OCI-LY1 (cell line): ENCODE data around the gene IZUMO4.

ENCODE experiments used
- EZH2 ChIP-seq: fragments of 200-600 bp; sonication (generic), shearing (Covaris generic); IDR thresholded peaks from 2 replicates; pipeline ENCODE4 v1.8.0; 2017; ENCODE audit warnings: borderline replicate concordance, mixed run types, mild to moderate bottlenecking, antibody characterized with exemption, low read length, moderate library complexity, mixed read lengths
- TF ChIP-seq, protein P1 (sequence below): fragments of 200-600 bp; sonication (generic), shearing (Covaris generic); IDR thresholded peaks from 2 replicates; pipeline ENCODE4 v1.5.1; 2017; ENCODE audit warnings: mild to moderate bottlenecking, antibody characterized with exemption, low read length, moderate library complexity, mixed read lengths

DNA sequence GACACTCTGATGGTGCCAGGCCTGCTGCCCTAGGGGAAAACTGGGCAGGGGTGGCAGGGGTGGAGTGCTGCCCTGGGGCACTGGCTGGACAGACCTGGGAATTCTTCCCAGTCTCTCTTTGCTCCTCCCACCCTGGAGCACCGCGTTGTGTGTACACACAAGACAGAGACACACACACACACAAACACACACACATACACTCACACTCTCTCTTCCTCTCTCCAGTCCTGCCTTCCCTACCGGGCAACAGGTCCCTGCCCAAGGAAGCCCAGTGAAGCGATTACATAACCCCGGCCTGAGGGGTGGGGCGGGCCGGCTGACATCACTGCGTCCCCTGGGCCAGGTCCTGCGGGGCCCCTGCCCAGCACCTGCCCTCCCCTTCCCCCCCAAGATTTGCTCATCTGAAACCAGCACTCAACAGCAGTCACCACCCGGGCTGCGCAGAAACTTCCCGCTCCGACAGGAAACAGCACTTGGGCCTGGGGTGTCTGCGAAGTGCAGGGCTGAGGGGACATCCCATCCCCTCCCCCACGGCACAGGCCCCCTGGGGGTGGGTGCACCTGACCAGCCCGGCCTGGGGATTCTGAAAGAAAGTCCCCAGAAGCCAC lies 46.9 kb upstream of the IZUMO4 start:
- TF ChIP-seq, protein P1, sequence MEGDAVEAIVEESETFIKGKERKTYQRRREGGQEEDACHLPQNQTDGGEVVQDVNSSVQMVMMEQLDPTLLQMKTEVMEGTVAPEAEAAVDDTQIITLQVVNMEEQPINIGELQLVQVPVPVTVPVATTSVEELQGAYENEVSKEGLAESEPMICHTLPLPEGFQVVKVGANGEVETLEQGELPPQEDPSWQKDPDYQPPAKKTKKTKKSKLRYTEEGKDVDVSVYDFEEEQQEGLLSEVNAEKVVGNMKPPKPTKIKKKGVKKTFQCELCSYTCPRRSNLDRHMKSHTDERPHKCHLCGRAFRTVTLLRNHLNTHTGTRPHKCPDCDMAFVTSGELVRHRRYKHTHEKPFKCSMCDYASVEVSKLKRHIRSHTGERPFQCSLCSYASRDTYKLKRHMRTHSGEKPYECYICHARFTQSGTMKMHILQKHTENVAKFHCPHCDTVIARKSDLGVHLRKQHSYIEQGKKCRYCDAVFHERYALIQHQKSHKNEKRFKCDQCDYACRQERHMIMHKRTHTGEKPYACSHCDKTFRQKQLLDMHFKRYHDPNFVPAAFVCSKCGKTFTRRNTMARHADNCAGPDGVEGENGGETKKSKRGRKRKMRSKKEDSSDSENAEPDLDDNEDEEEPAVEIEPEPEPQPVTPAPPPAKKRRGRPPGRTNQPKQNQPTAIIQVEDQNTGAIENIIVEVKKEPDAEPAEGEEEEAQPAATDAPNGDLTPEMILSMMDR: no peak
- TF ChIP-seq EZH2: no peak
